Ovary (tissue), 3 donors: ENCODE data around the gene TNFSF11.

Source experiments
- CTCF ChIP-seq, 3 donors: fragments of 450-650 bp in 2 of 3; fragments of 200-600 bp in 1 of 3; IDR thresholded peaks; one replicate each; pipeline versions ENCODE4 v1.5.1 to v1.8.0; 2016 to 2022; ENCODE audit warnings: antibody characterized with exemption in 3 of 3, mild to moderate bottlenecking in 1 of 3
- EP300 ChIP-seq: sonication (generic); formaldehyde crosslinking; IDR thresholded peaks from one replicate; pipeline ENCODE4 v1.6.1; 2017; ENCODE audit warnings: antibody characterized with exemption
- POLR2A ChIP-seq: fragments of 450-650 bp; IDR thresholded peaks from one replicate; pipeline ENCODE4 v1.6.1; 2017; ENCODE audit warnings: antibody characterized with exemption, mild to moderate bottlenecking, moderate library complexity
- donor health status: DM: no; HTN: no; CAD: no.

GRCh38 chr13:42617221-42617620 lies 43.3 kb downstream of the TNFSF11 start:
- TF ChIP-seq EP300 (no peak), CTCF (IDR thresholded peaks at IDR 0.05) (no peak), POLR2A (no peak)
